Left renal cortex interstitium (tissue), 4 donors: ENCODE data around the gene KLHL29. TPM values are rescaled to one million over a fixed set of nuclear protein-coding genes. Genes with fewer than 3 reads are reported as not detected.
"Not testable (repeated sequence)": the region's sequence is repeated elsewhere in the genome, so short reads cannot be mapped to it uniquely, and the experiment has no call there.

Source experiments
- DNase-seq, 4 donors: peaks; one replicate each; pipeline ENCODE4 v3.0.0-alpha.2; 2013; ENCODE audit warnings: low read depth in 4 of 4, low spot score in 2 of 4, missing footprints in 1 of 4
- polyA plus RNA-seq, 4 donors: library from polyadenylated mRNA; unstranded; fragments of 120-200 nt; gene quantifications; one replicate each; pipeline ENCODE4 v1.2.1, GENCODE V29; 2013; ENCODE audit not compliant: insufficient read length in 4 of 4

Gene KLHL29
- polyA plus RNA-seq, 4 donors, result 7.6 to 15.0 (median 12.0) TPM

- not testable (repeated sequence) for DNase-seq
Observed at GRCh38 chr2:23391237-23391736, 6.3 kb downstream of the KLHL29 start.

DNA sequence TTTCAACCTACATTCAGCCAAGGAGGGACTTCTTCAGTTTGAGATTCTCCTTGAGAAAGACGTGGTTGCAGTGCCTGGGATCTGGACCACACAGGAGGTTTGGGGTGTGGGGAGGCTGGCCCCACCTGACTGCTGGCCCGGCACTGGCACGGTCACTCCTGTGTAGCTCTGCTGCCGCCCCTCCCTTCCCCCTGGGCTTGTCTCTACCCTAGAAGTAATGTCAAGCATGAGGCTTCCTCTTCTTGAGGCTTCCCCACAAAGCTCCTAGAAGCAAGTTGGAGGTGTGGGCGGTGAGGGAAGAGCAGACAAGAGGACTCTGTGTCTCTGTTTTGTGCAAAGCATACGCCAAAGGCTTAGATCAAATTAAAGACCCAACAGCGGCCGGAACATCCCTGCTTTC is 8.7 kb downstream of the KLHL29 start:
- no peak for DNase-seq

DNA sequence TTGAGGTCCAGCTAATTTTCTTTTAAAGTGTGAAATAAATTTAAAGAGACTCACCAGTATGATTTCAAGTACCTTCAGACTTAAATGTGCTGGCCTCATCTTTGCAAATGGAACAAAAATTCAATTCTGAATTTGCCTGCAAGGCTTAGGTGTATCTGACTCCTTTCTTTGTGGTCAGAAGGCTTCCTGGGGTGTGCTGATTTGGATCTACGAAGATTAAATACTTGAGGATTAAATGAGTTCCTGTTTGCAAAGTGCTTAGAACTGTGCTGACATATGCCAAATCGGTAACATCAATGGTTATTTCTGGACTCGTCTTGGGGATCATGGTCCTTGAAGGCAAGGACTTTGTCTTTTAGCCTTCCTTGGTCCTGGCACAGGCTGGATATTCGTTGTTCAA is 9.7 kb downstream of the KLHL29 start:
- DNase-seq, result no peak

- DNase-seq, result no peak
Observed at GRCh38 chr2:23397478-23397877, 12.5 kb downstream of the KLHL29 start.

DNA sequence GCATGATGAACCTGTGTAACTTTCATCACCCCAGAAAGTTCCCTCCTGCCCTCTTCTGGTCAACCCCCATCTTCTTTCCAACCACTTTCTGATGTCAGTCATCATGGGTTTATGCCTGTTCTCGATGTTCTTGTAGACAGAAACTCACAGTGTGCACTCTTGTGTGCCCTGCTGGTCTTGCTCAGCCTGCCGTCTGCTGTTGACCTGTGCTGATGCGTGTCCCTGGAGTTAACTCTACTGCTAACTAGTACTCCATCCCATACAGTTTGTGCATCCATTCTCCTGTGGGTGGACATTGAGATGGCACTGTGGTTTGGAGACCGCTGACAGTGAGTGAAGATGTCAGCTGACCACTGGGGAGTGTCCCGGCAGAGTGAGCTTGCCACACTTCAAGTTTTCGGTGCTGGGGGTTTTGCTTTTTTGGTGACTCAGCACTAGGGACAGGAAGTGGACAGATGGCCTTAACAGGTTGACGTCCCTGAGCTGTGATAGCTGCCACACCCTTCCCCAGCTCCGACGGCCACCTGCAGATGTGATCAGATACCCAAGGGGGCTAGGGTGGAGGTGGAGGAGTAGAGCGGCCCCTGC is 14.8 kb downstream of the KLHL29 start:
- DNase-seq, result no peak

GRCh38 chr2:23400703-23401102 is 15.7 kb downstream of the KLHL29 start:
- DNase-seq, result no peak

- no peak for DNase-seq
Observed at GRCh38 chr2:23401427-23402204, 16.6 kb downstream of the KLHL29 start.

DNA sequence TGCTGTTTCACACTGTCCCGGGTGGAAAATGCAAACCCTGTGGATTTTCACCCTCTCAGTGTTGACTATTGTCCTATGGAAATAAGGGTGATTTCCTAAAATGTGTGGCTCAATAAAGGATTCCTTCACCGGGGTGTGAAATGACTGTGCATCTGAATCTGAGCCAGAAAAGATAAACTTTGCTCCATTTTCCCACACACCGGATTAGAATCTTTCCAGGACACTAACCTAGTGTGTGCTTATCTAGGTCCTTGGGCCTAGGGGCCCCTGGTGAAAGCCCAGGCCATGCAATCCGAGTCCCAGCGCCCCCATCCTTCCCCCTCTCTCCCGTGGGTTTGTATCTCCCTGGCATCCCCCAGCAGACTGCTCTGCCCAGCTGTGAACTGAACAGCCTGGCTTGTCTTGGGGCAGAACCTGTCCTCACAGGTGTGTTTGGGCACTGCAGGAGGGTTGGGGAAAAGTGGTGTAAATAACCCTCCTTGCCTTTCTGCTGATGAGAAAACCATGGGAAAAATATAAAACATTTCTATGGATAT is 17.3 kb downstream of the KLHL29 start:
- DNase-seq, result no peak

GRCh38 chr2:23404426-23404825 is 19.4 kb downstream of the KLHL29 start:
- DNase-seq, result no peak

GRCh38 chr2:23409248-23409647 is 24.3 kb downstream of the KLHL29 start:
- DNase-seq, result no peak

DNA sequence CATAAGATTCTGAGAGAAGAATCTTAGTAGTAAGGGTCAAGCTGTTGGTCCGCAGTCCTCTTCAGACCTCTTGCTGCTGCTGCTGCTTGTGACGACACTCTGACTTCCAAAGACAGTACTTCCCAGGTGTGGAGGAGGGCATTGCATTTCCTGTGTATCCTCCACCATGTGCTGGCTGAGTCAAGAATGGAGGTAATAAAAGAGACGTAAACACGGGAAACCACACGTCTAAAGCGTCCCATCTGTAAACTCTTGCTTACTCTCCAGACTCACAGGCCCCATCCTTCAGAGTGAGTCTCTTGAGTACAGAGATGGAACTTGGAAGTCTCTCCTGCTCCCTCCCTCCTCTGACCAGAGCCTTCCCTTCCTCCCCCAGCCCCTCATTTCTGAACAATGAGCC is 25.6 kb downstream of the KLHL29 start:
- no peak for DNase-seq

GRCh38 chr2:23411752-23412431 is 26.9 kb downstream of the KLHL29 start:
- DNase-seq, result no peak

- DNase-seq, result no peak
Observed at GRCh38 chr2:23412556-23413155, 27.7 kb downstream of the KLHL29 start.

GRCh38 chr2:23413641-23414040 is 28.7 kb downstream of the KLHL29 start:
- no peak for DNase-seq

DNA sequence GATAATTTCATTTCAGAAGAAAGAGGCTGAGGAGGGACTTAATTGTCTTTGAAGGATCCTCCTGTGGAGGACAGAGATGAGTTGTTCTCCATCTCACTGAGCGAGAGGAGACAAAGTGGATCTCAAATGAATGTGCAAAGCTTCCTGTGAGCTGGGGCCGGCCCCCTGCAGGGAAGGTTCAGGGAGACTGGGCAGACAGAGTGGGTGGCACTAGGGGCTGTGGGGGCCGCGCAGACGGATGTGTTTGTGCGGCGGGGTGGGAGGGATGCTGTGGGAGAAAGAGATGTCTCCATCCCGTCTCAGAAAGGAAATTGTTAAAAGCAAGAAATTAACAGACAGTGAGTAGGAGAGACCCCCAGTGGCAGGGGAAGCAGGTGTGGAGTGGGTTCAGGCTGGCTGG is 29.1 kb downstream of the KLHL29 start:
- DNase-seq, result no peak

DNA sequence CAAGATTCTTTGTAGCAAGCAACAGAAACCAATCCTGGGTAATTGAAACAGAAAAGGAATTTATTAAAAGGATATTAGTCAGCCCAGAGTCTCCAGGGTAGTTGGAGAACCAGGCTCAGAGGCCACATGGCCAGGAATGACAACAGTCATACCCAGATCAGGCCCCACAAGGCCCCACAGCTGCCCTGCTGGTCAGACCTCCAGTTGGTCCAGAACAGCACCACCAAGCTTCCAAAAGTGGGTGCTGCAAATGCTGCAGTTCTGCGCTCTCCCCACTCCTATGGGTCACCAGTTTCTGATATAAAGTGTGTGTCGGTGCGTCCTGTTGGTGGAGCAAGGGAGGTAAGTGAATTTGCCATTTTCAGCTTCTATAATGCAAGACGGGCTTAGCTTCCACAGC is 29.9 kb downstream of the KLHL29 start:
- DNase-seq, result no peak

GRCh38 chr2:23417310-23417709 is 32.3 kb downstream of the KLHL29 start:
- no peak for DNase-seq

DNA sequence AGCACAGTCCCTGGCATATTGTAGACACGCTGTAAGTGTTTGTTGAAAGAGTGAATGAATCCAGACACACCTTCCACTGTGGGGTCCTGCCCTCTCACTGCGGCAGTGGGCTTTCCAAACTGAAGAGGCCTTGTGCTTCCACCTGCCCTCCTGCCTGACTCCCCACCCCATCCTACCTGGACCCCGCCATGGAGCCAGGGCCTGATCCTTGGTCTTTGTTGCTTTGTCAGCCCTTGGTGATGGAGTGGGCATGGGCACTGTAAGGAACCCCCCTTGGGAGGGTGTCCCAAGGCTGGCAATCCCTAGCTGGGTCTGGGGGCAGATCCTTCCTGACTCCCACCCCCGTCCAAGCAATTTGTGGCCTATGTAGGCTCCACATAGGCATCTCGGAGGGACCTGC is 33.1 kb downstream of the KLHL29 start:
- DNase-seq, result no peak

- no peak for DNase-seq
Observed at GRCh38 chr2:23418461-23418911, 33.5 kb downstream of the KLHL29 start.

DNA sequence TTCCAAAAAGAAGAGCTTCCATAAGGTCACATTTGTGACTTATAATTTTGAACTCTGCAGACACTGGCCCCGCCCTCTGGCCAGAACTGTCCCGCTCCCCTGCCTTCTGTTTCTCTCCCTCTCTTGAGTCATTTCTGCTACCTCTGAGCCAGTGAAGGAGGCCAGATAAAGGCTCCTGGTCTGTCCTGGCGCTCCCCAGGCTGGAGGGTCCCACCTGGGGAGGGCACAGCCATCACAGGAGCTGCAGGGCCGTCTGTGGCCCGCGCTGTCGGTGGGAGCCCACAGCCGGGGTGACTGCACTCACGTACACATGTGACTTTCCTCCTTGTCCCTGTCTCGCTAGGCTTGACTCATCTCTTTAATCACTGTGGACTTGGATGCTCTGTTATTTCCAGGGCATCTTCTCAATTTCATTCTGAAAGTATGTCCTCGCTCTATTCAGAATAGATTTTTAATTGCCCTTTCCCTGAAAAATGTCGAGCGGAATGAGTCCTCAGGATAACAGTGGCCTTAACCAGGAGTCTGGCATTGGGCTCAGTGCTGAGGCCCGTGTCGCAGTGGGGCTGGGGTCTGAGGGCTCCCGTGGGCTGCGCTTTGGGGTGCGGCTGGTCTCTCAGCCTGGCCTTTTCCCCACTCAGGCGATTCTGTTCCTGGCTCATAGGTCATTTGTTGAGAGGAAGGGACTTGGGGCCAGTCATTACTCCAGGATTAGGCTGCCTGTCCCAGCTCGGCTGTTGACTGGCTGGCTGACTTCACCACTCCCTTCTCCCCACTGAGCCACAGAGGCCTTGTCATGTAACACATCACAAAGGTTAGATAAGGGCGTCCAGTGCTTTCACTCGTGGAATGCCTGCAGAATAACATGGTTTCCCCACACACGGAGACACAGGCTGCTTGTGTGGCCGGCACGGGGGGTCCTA is 34.5 kb downstream of the KLHL29 start:
- no peak for DNase-seq
